Caco-2 (cell line): ENCODE results near the gene RAP2A. TPM values are rescaled to one million over a fixed set of nuclear protein-coding genes. Genes with fewer than 3 reads are reported as not detected.

ENCODE experiments used
- BruUV-seq: library from RNA; stranded (reverse); fragments of 400-500 nt; replicated peaks from 2 replicates; lab custom pipeline; 2021; lab: Mats Ljungman, UMichigan
- CTCF ChIA-PET: fragments of 300-600 bp; sonication (Branson Sonifier 250); formaldehyde crosslinking; loops from one replicate; lab custom pipeline; 2022; ENCODE audit warnings: antibody characterized with exemption; lab: Charles Lee
- POLR2A ChIA-PET: fragments of 300-600 bp; sonication (Branson Sonifier 250); formaldehyde crosslinking; loops from one replicate; lab custom pipeline; 2022; ENCODE audit warnings: antibody characterized with exemption; lab: Charles Lee
- DNase-seq, 2 experiments: peaks; one replicate each; pipeline versions ENCODE4 v3.0.0 to v3.0.0-alpha.2; 2020 to 2022
- H3K27me3 ChIP-seq: replicated peaks from 2 replicates; pipeline ENCODE4 v1.6.0; 2011; ENCODE audit warnings: low read length; ENCODE audit not compliant: control insufficient read depth, insufficient read depth
- H3K36me3 ChIP-seq: 2 replicates; pipeline ENCODE4 v1.5.1; 2011; ENCODE audit warnings: low read length; ENCODE audit not compliant: control insufficient read depth, insufficient read depth
- H3K4me1 ChIP-seq: fragments of 250-450 bp; sonication (Bioruptor Pico); 2 replicates; pipeline ENCODE4 v1.5.1; 2020; ENCODE audit warnings: mild to moderate bottlenecking
- H3K4me3 ChIP-seq: 2 replicates; pipeline ENCODE4 v1.5.1; 2011; ENCODE audit warnings: low read depth, mild to moderate bottlenecking, control low read depth, low read length
- H3K9me3 ChIP-seq: fragments of 250-450 bp; sonication (Bioruptor Pico); 2 replicates; pipeline ENCODE4 v1.5.1; 2020; ENCODE audit warnings: mild to moderate bottlenecking, moderate library complexity
- H3K27ac Mint-ChIP-seq: one replicate; pipeline ENCODE4 v1.8.0; 2022; ENCODE audit warnings: mixed read lengths; ENCODE audit not compliant: unreplicated experiment
- H3K27me3 Mint-ChIP-seq: one replicate; pipeline ENCODE4 v1.8.0; 2022; ENCODE audit warnings: mixed read lengths; ENCODE audit not compliant: insufficient read depth, unreplicated experiment
- H3K36me3 Mint-ChIP-seq: one replicate; pipeline ENCODE4 v1.8.0; 2022; ENCODE audit warnings: mild to moderate bottlenecking, mixed read lengths; ENCODE audit not compliant: insufficient read depth, unreplicated experiment
- H3K4me1 Mint-ChIP-seq: one replicate; pipeline ENCODE4 v1.8.0; 2022; ENCODE audit warnings: low read depth, mixed read lengths; ENCODE audit not compliant: unreplicated experiment
- H3K4me3 Mint-ChIP-seq: one replicate; pipeline ENCODE4 v1.8.0; 2022; ENCODE audit warnings: mild to moderate bottlenecking, moderate library complexity, mixed read lengths; ENCODE audit not compliant: unreplicated experiment
- H3K9me3 Mint-ChIP-seq: one replicate; pipeline ENCODE4 v1.8.0; 2022; ENCODE audit warnings: mixed read lengths; ENCODE audit not compliant: unreplicated experiment
- intact Hi-C: fragments of 100-400 bp; cut with micrococcal nuclease; formaldehyde crosslinking; loops from one replicate; pipeline ENCODE4 v1.10.0; 2022; ENCODE audit not compliant: unreplicated experiment
- total RNA-seq: library from RNA; stranded (reverse); gene quantifications from 2 replicates; pipeline ENCODE4 v1.2.3, GENCODE V29; 2022
- TF ChIP-seq, protein P1 (sequence below), 2 experiments: fragments of 200-600 bp in 1 of 2; IDR thresholded peaks; 1 replicate in 1 of 2; 2 replicates in 1 of 2; pipeline versions ENCODE4 v1.5.1 to v1.8.0; 2011 to 2022; ENCODE audit warnings: antibody characterized with exemption in 1 of 2, control low read depth in 1 of 2, inconsistent platforms in 1 of 2, low read depth in 1 of 2, low read length in 1 of 2, mild to moderate bottlenecking in 1 of 2, moderate library complexity in 1 of 2; ENCODE audit not compliant: insufficient read depth in 1 of 2, severe bottlenecking in 1 of 2, unreplicated experiment in 1 of 2

Gene RAP2A
- total RNA-seq, 1 experiment from 2014 or later: 19.7 TPM

DNA sequence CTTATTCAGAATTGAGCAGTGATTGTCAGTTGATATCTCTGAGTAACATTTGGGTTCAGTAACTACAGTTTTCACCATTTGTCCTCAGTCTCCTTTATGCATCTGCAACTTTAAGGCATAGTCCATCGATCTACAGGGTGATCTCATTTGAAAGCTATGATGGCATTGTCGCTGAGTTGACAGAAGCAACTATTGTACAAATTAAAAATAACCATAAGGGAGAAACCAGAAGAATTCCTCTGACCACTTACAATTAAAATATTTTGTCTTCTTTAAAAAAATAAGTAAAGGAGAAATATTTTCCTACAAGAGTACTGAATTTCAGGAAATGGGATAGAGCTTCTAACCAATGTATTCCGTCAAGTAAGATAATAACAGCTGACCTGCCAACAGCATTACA is 30.6 kb downstream of the RAP2A start:
- H3K9me3 ChIP-seq: no peaks in the 10 kb centered on the region
- no peak for DNase-seq
- H3K4me3 ChIP-seq: no peak overlapping the region
- H3K4me1 Mint-ChIP-seq: no peaks in the 10 kb centered on the region
- no peaks in the 10 kb centered on the region for H3K4me1 ChIP-seq
- CTCF ChIA-PET: no interaction called here
- TF ChIP-seq, protein P1, sequence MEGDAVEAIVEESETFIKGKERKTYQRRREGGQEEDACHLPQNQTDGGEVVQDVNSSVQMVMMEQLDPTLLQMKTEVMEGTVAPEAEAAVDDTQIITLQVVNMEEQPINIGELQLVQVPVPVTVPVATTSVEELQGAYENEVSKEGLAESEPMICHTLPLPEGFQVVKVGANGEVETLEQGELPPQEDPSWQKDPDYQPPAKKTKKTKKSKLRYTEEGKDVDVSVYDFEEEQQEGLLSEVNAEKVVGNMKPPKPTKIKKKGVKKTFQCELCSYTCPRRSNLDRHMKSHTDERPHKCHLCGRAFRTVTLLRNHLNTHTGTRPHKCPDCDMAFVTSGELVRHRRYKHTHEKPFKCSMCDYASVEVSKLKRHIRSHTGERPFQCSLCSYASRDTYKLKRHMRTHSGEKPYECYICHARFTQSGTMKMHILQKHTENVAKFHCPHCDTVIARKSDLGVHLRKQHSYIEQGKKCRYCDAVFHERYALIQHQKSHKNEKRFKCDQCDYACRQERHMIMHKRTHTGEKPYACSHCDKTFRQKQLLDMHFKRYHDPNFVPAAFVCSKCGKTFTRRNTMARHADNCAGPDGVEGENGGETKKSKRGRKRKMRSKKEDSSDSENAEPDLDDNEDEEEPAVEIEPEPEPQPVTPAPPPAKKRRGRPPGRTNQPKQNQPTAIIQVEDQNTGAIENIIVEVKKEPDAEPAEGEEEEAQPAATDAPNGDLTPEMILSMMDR (IDR thresholded peaks at IDR 0.05; ENCODE audit: insufficient read depth in 1 of 2, low read depth in 1 of 2, low read length in 1 of 2, severe bottlenecking in 1 of 2, unreplicated experiment in 1 of 2): no peak
- H3K4me3 Mint-ChIP-seq: no peak overlapping the region
- H3K27me3 ChIP-seq: no peaks in the 10 kb centered on the region
- H3K9me3 Mint-ChIP-seq: no peaks in the 10 kb centered on the region
- peaks cover 3% of the 10 kb centered on the region; the same call in 1 of the 2 replicates for H3K36me3 ChIP-seq
- intact Hi-C loops: no loop called here
- no peaks in the 10 kb centered on the region for H3K27me3 Mint-ChIP-seq
- BruUV-seq: TSS peak; percentile 23
- POLR2A ChIA-PET: no interaction called here
- no peak overlapping the region for H3K27ac Mint-ChIP-seq
- H3K36me3 Mint-ChIP-seq: no peaks in the 10 kb centered on the region

DNA sequence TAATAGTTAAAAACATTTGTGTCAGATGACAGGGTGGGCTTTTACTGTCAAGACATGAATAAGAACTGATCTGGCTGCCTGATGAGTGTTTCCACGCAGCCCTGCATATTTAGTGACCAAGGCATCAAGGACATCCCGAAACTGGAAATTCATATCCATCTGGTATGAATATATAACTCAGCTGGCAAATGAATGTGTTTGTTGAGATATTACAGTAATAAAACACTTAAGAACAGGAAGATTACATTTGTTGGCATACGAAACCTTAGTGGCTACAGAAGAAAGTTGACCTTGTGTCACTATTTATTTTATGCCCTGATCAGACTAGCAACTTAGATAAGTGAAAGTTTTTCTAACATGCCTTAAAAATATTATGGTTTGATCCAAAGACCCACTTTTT is 32.8 kb downstream of the RAP2A start:
- no peaks in the 10 kb centered on the region for H3K27me3 ChIP-seq
- no peaks in the 10 kb centered on the region for H3K9me3 Mint-ChIP-seq
- peaks cover 3% of the 10 kb centered on the region; the same call in 1 of the 2 replicates for H3K36me3 ChIP-seq
- no peak overlapping the region for H3K27ac Mint-ChIP-seq
- POLR2A ChIA-PET: no interaction called here
- intact Hi-C loops: no loop called here
- TF ChIP-seq, protein P1 (IDR thresholded peaks at IDR 0.05; ENCODE audit: insufficient read depth in 1 of 2, low read depth in 1 of 2, low read length in 1 of 2, severe bottlenecking in 1 of 2, unreplicated experiment in 1 of 2): no peak
- no peak for DNase-seq
- no peak overlapping the region for H3K4me3 Mint-ChIP-seq
- CTCF ChIA-PET: no interaction called here
- H3K27me3 Mint-ChIP-seq: no peaks in the 10 kb centered on the region
- H3K4me3 ChIP-seq: no peak overlapping the region
- no TSS peak for BruUV-seq
- H3K4me1 ChIP-seq: no peaks in the 10 kb centered on the region
- no peaks in the 10 kb centered on the region for H3K4me1 Mint-ChIP-seq
- H3K9me3 ChIP-seq: no peaks in the 10 kb centered on the region
- H3K36me3 Mint-ChIP-seq: no peaks in the 10 kb centered on the region

DNA sequence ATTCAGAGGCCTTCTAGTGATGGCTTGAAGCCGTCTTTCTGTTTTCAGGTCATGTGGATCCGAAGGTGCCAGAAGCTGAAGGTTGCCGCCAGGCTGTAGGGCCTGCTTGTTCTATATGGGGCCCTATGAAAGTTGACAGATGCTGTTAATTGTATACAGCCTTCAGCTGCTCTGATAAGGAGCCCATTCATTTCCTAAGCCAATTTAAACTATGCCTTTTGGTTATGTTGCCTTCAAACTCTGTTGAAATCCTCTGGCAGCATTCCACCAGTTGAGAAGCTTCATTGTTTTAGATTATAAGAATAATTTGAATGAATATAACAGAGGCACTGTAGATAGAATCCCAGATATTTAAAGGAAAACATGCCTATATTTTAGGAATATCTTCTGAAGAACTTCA is 34.4 kb downstream of the RAP2A start:
- Mint-ChIP-seq H3K27me3 (no peaks in the 10 kb centered on the region), H3K4me1 (no peaks in the 10 kb centered on the region), H3K27ac (no peak overlapping the region), H3K36me3 (no peaks in the 10 kb centered on the region), H3K9me3 (no peaks in the 10 kb centered on the region), H3K4me3 (no peak overlapping the region)
- no peaks in the 10 kb centered on the region for H3K27me3 ChIP-seq
- H3K9me3 ChIP-seq: no peaks in the 10 kb centered on the region
- TF ChIP-seq, protein P1 (IDR thresholded peaks at IDR 0.05; ENCODE audit: insufficient read depth in 1 of 2, low read depth in 1 of 2, low read length in 1 of 2, severe bottlenecking in 1 of 2, unreplicated experiment in 1 of 2): no peak
- H3K4me1 ChIP-seq: no peaks in the 10 kb centered on the region
- no peak for DNase-seq
- H3K4me3 ChIP-seq: no peak overlapping the region
- intact Hi-C loops: no loop called here
- no TSS peak for BruUV-seq
- peaks cover 3% of the 10 kb centered on the region; the same call in 1 of the 2 replicates for H3K36me3 ChIP-seq
- POLR2A ChIA-PET: no interaction called here
- CTCF ChIA-PET: no interaction called here
